ACHN (cell line): ENCODE results near the gene GALNT9.
"Not testable (repeated sequence)": the region's sequence is repeated elsewhere in the genome, so short reads cannot be mapped to it uniquely, and the experiment has no call there.

Experiments used
- DNase-seq: peaks from one replicate; pipeline ENCODE4 v3.0.0-alpha.2; 2015
- in situ Hi-C: cut with HindIII; loops from 2 replicates; pipeline ENCODE4 v1.10.0; 2017; ENCODE audit warnings: low sequenced_read_pairs, low pct_ligation_motif_present, low pct_unique_long_range_greater_than_20kb

GALNT9 gene

GRCh38 chr12:132277374-132277941 is 51.9 kb downstream of the GALNT9 start:
- no peak for DNase-seq
- in situ Hi-C loops = no loop called here

- no peak for DNase-seq
- in situ Hi-C loops = no loop called here
These were observed 52.5 kb downstream of the GALNT9 start for GRCh38 chr12:132276827-132277373.

- in situ Hi-C loops = no loop called here
- no peak for DNase-seq
These were observed 53.1 kb downstream of the GALNT9 start for GRCh38 chr12:132276066-132276826.

- DNase-seq = no peak
- in situ Hi-C loops = no loop called here
These were observed 53.8 kb downstream of the GALNT9 start for GRCh38 chr12:132275631-132276030.

- in situ Hi-C loops = no loop called here
These were observed 54.3 kb downstream of the GALNT9 start for GRCh38 chr12:132275110-132275531.

GRCh38 chr12:132273992-132274334 is 55.4 kb downstream of the GALNT9 start:
- in situ Hi-C loops = no loop called here
- DNase-seq = no peak

More at GRCh38 chr12:132275110-132275531, 54.3 kb downstream of the GALNT9 start:
- DNase-seq = peak; percentile 64

GRCh38 chr12:132272711-132273110 is 56.7 kb downstream of the GALNT9 start:
- in situ Hi-C loops = no loop called here
- DNase-seq = no peak

GRCh38 chr12:132271755-132272092 is 57.7 kb downstream of the GALNT9 start:
- DNase-seq = no peak
- in situ Hi-C loops = no loop called here

GRCh38 chr12:132270969-132271754 is 58.2 kb downstream of the GALNT9 start:
- no peak for DNase-seq
- in situ Hi-C loops = no loop called here

GRCh38 chr12:132270516-132270915 is 58.9 kb downstream of the GALNT9 start:
- DNase-seq = no peak
- in situ Hi-C loops = no loop called here

GRCh38 chr12:132269271-132269968 is 60.0 kb downstream of the GALNT9 start:
- in situ Hi-C loops = no loop called here
- DNase-seq = no peak

- in situ Hi-C loops = no loop called here
- no peak for DNase-seq
These were observed 60.7 kb downstream of the GALNT9 start for GRCh38 chr12:132268674-132269073.

GRCh38 chr12:132267873-132268272 is 61.5 kb downstream of the GALNT9 start:
- in situ Hi-C loops = no loop called here
- DNase-seq = no peak

- in situ Hi-C loops = no loop called here
- DNase-seq = no peak
These were observed 62.6 kb downstream of the GALNT9 start for GRCh38 chr12:132266802-132267201.

- in situ Hi-C loops = no loop called here
- DNase-seq = no peak
These were observed 63.0 kb downstream of the GALNT9 start for GRCh38 chr12:132266370-132266769.

- DNase-seq, in situ Hi-C loops: not testable (repeated sequence)
These were observed 63.6 kb downstream of the GALNT9 start for GRCh38 chr12:132265822-132266221.

GRCh38 chr12:132265056-132265800 is 64.2 kb downstream of the GALNT9 start:
- no peak for DNase-seq
- in situ Hi-C loops = no loop called here
